Measurements from ENCODE around the gene CCDC148. TPM values are rescaled to one million over a fixed set of nuclear protein-coding genes. Genes with fewer than 3 reads are reported as not detected.

The CCDC148 gene
- total RNA-seq, 1 experiment from 2014 or later = 0.49 TPM

DNA sequence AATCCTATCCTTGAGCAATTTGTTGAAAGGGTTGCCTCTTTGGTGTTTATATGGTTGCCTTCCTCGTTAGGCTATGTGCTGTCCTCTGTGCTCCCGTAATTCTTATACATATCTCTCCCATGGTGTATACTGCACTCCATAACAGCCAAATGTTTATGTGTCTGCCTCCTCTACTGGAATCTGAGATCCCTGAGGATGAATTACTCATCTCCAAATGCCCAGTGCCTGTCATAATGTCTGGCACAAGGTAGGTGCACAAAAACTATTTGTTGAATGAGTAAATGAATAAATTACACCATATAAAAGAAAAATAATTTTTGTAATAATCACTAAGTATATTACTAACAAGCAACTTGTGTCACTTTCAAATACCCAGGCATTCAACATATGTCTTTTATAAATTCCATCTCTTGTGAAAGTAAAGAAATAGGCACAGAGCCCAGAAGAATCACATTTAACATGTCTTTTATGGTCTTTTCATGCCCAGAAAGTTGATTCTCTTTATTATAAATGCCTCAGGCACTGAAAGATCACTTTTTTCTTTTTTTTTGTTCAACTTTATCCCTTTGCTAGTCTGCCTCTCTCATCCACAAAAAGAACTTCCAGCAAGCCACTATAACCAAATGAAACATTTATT lies 164.9 kb downstream of the CCDC148 start:
- no peaks in the 10 kb centered on the region for H3K4me1 ChIP-seq
- H3K36me3 ChIP-seq = no peaks in the 10 kb centered on the region
- no peak overlapping the region for H3K4me3 ChIP-seq
- no peaks in the 10 kb centered on the region; the same call in 1 of the 2 replicates for H3K9me3 ChIP-seq (replicated peaks)
- H3K27ac ChIP-seq = no peak overlapping the region
- H3K27me3 ChIP-seq = no peaks in the 10 kb centered on the region
- no peak for DNase-seq

DNA sequence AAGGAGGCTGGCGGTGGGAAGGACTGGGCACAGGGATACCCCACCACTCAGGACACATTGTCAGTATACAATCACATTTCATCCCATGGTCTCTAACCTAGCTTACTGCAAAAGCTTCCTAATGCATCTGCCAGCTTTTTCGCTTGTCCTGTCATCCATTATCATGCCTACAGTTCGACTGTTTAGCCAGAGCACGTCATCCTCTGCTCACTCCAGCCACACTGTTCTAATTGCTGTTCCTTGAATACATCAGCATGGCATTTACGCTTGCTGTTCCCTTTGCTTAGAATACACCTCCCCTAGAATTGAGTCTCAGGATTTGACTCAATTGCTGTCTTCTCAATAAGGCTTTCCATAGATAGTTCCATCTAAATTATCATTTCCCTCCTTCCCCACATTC lies 166.3 kb downstream of the CCDC148 start:
- no peak for DNase-seq
- no peaks in the 10 kb centered on the region; the same call in none of the 2 replicates for H3K9me3 ChIP-seq (replicated peaks)
- H3K4me1 ChIP-seq = no peaks in the 10 kb centered on the region
- H3K27me3 ChIP-seq = no peaks in the 10 kb centered on the region
- no peak overlapping the region for H3K4me3 ChIP-seq
- no peak overlapping the region for H3K27ac ChIP-seq
- no peaks in the 10 kb centered on the region for H3K36me3 ChIP-seq

DNA sequence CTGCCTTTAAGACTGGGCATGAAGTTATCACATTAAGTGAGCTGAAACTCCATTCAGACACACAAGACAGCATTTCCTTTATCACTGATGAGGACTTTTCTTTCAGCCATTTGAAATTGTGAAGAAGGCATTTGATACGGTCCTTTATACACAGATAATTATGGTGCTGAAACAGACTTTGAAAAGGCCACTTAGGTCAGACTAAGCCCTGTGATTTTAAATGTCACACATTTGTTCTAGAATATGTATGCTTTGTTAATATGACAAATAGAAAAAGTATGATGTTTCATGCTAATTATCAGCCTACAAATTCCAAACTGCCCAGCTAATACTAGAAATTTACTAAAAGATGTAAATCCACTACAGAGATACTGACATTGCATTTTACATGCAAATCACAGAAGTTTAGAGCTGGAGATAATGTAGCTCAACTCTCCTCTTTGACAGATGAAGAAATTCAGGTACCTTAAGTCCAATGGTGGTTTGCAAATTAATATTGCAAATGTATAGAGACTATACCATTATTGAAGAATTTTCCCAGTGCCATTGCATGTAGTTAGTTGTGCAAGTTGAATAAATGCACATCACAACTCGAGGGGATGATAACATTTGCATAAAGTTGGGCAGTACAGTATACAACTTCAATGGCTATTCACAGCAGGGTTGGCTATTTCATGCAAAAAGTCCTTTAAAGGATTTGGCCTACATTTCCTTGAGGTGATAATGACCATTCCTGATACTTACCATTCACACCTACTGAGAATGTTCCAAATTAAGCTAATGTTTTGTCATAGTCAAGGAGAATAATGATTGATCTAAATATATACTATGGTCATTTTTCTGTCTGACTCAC lies 179.7 kb downstream of the CCDC148 start:
- DNase-seq = no peak
- Histone ChIP-seq H3K4me3 (no peak overlapping the region), H3K36me3 (no peaks in the 10 kb centered on the region), H3K9me3 (replicated peaks) (no peaks in the 10 kb centered on the region), H3K27me3 (no peaks in the 10 kb centered on the region), H3K27ac (no peak overlapping the region), H3K4me1 (0 out of 2 replicates have a peak, but pooled peaks cover 6% of the 10 kb centered on the region)

DNA sequence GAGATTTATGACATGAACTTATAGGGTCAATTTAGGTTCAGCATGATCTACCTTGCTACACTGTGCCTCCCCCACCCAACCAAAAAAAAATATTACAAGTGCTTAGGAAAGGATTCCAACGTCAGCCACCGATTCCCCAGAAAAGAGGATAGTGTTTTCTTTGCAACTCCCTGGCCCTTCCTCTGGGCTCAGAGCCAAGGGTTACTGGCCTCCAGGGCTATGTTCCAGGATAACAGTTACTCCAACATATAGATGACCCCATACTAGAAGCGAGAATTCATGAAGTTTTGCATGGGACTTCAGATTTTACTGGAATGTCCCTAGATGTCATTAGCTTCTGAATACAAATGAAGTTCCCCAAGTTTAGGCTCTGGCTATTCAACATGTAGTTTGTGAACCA lies 182.8 kb downstream of the CCDC148 start:
- H3K27me3 ChIP-seq = no peaks in the 10 kb centered on the region

DNA sequence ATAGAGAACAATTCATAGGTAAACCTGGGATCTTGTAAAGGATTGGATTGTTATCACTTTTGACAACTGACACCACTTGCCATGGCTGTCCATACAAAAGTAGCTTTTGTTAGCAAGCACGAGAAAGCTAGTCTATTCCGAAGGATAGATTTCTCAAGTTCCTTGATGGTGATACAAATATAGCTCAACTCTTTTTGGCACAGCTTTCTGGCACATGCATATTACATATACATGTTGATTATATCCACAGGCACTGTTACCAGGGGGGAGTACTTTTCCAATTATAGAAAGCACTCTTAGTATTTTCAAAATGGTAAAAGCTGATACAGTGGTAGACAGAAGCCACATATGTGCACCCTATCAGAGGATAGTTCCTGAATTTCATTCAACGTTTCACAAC lies 186.0 kb downstream of the CCDC148 start:
- Histone ChIP-seq H3K36me3 (no peaks in the 10 kb centered on the region), H3K27me3 (no peaks in the 10 kb centered on the region), H3K9me3 (replicated peaks) (no peaks in the 10 kb centered on the region; the same call in 1 of the 2 replicates), H3K27ac (no peak overlapping the region), H3K4me1 (peaks cover 24% of the 10 kb centered on the region), H3K4me3 (no peak overlapping the region)
- no peak for DNase-seq

More for the DNA sequence above, 182.8 kb downstream of the CCDC148 start:
- H3K36me3 ChIP-seq = no peaks in the 10 kb centered on the region
- no peaks in the 10 kb centered on the region; the same call in 1 of the 2 replicates for H3K9me3 ChIP-seq (replicated peaks)
- no peak overlapping the region for H3K4me3 ChIP-seq
- 0 out of 2 replicates have a peak, but pooled peaks cover 6% of the 10 kb centered on the region for H3K4me1 ChIP-seq
- DNase-seq = peak; percentile 18 to 29
- H3K27ac ChIP-seq = no peak overlapping the region

DNA sequence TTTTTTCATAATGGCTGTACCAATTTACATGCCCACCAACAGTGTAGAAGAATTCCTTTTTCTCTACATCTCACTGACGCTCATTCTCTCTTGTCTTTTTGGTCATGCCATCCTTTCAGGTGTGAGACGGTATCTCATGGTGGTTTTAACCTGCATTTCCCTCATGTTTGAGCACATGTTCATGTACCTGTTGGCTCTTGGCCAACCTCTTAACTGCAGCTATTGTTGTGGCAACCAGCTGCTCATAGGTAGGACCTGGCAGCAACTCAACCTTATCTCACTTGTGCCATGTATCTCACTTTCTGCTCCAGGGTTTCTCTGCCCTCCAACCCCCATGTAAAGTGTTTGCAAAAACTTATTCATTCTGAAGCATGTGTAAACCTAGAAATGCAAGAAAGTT lies 187.4 kb downstream of the CCDC148 start:
- H3K36me3 ChIP-seq = no peaks in the 10 kb centered on the region

DNA sequence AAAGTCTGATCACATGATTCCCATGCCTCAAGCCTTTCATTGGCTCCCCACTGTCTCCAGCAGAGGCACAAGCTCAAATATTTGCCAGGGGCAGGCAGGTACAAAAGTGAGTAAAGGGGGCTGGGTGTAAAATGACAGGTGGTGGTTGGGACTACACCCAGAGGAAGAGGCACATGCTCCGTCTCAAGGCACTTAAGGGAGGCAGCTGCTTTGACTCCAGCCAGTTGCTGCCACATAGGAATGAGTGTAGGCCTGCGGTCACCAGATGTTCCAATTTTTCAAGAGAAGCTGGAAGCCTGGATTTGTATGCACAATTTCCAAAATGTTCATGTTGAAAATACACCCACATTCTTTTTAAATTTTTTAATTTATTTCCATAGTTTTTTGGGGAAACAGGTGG lies 190.4 kb downstream of the CCDC148 start:
- peak; percentile 78 to 87 for DNase-seq
- H3K27ac ChIP-seq = peak overlapping the region; percentile 54
- no peak overlapping the region for H3K4me3 ChIP-seq
- no peaks in the 10 kb centered on the region for H3K36me3 ChIP-seq
- H3K27me3 ChIP-seq = no peaks in the 10 kb centered on the region
- H3K9me3 ChIP-seq (replicated peaks) = no peaks in the 10 kb centered on the region; the same call in 1 of the 2 replicates
- peaks cover 19% of the 10 kb centered on the region for H3K4me1 ChIP-seq

More for the DNA sequence above, 187.4 kb downstream of the CCDC148 start:
- Histone ChIP-seq H3K4me1 (peaks cover 25% of the 10 kb centered on the region), H3K27me3 (no peaks in the 10 kb centered on the region), H3K4me3 (no peak overlapping the region), H3K27ac (no peak overlapping the region), H3K9me3 (replicated peaks) (no peaks in the 10 kb centered on the region; the same call in 1 of the 2 replicates)
- DNase-seq = no peak

DNA sequence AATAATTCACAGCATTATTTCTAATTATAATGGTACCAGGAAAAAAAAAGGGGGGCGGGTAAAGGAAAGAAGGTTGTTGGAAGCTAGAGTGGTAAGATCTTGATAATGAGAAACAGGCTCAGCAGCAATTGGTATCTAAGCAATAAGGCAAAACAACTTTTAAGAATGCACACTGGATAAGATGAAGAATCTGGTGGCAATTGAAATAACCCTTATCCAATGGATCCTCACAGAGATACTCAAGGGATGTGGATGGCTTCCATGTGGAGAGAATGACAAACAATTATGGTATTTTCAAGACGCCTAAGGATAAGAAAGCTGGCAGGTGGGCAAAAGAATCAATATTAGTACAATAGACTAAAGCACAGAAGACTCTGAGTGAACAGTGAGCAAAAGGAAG lies 201.3 kb downstream of the CCDC148 start:
- Histone ChIP-seq H3K4me3 (no peak overlapping the region), H3K4me1 (peaks cover 6% of the 10 kb centered on the region; the same call in 1 of the 2 replicates)

DNA sequence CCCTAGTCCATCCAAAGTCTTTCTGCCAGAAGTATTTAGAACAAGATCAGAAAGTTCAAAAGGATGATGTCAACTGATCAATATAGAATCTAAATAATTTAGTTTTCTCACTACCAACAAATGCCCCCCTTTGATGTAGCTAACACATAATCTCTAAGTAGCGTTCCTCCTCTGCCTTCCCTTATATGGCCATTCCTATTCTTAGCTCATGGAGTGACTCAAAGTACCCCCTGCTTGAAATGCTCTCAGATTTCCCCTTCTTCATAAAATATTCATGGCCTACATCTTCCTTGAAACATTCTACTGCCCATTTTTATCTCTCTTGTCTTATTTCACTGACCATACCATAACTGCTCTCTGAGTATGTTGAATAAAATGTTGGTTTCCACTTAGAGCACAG lies 203.4 kb downstream of the CCDC148 start:
- peaks cover 6% of the 10 kb centered on the region; the same call in 1 of the 2 replicates for H3K4me1 ChIP-seq
- no peaks in the 10 kb centered on the region for H3K9me3 ChIP-seq (replicated peaks)

More for the DNA sequence above, 201.3 kb downstream of the CCDC148 start:
- Histone ChIP-seq H3K9me3 (replicated peaks) (0 out of 2 replicates have a peak, but pooled peaks cover under 1% of the 10 kb centered on the region), H3K36me3 (no peaks in the 10 kb centered on the region), H3K27ac (no peak overlapping the region), H3K27me3 (no peaks in the 10 kb centered on the region)
- DNase-seq = no peak

DNA sequence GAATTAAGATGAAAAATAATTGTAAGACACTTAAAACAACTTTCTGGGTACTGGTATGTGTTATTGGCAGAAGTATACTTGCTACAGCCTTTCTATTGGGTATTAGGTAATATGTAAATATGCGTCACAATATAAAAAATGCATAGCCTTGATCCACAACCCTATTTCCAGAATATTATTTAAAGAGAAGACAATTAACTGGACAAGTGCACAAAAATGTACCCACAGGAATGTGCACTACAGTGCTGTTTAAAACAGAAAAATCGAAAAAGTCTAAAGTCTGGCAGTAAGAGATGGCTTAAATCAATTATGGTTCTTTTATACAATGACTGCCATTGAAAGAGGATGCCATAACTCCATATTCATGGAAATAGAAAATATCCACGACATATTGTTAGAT lies 205.2 kb downstream of the CCDC148 start:
- no peak overlapping the region for H3K27ac ChIP-seq
- peaks cover 6% of the 10 kb centered on the region; the same call in 1 of the 2 replicates for H3K4me1 ChIP-seq
- H3K9me3 ChIP-seq (replicated peaks) = no peaks in the 10 kb centered on the region
- no peaks in the 10 kb centered on the region for H3K27me3 ChIP-seq
- no peaks in the 10 kb centered on the region; the same call in 1 of the 2 replicates for H3K36me3 ChIP-seq
- DNase-seq = no peak
- no peak overlapping the region for H3K4me3 ChIP-seq

More for the DNA sequence above, 203.4 kb downstream of the CCDC148 start:
- H3K27me3 ChIP-seq = no peaks in the 10 kb centered on the region
- no peak overlapping the region for H3K4me3 ChIP-seq
- no peak overlapping the region for H3K27ac ChIP-seq
- DNase-seq = peak in 1 of 2 experiments; percentile 36
- no peaks in the 10 kb centered on the region; the same call in 1 of the 2 replicates for H3K36me3 ChIP-seq

DNA sequence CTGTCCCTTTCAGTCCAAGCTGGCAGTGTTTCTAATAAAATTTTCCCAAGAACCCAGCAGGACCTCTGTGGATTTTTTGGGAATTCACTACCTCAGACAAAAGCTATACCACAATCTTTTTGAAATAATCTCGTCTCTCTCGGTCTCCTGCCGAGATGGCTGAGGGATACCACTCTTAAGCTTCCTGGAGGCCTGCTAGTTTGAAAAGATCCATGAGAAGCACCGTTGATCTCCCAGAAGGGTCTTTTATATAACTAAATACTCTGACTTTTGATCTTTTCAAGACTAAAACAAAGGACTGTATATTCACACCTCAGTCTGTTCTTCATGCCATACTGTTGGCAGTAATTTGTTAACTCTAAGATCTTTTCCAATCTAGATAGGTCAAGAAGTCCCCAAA lies 213.2 kb downstream of the CCDC148 start:
- H3K4me3 ChIP-seq = no peak overlapping the region
- no peaks in the 10 kb centered on the region for H3K27me3 ChIP-seq
- no peaks in the 10 kb centered on the region for H3K9me3 ChIP-seq (replicated peaks)
- no peak for DNase-seq
- H3K4me1 ChIP-seq = peaks cover 9% of the 10 kb centered on the region; the same call in 1 of the 2 replicates
- no peak overlapping the region for H3K27ac ChIP-seq
- no peaks in the 10 kb centered on the region for H3K36me3 ChIP-seq

DNA sequence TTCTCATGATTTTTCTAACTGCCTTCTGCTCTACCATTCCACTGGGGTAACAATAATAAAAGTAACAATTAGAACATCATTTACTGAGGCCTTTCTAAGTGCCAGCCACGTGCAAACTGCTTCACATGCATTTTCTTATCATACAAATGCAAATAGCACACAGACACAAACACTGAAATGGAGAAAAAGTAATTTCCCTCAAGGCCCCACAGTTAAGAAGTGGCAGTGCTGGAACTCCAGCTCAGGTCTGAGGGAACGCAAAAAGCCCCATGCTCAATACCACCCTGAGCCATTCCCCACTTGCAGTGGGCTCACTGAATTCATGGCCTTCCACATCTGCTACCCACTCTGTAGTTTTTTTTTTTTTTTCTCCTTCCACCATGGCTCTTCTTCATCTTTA lies 214.3 kb downstream of the CCDC148 start:
- Histone ChIP-seq H3K27ac (no peak overlapping the region), H3K4me1 (peaks cover 9% of the 10 kb centered on the region; the same call in 1 of the 2 replicates), H3K27me3 (no peaks in the 10 kb centered on the region), H3K4me3 (no peak overlapping the region), H3K36me3 (no peaks in the 10 kb centered on the region), H3K9me3 (replicated peaks) (no peaks in the 10 kb centered on the region)
- DNase-seq = no peak

DNA sequence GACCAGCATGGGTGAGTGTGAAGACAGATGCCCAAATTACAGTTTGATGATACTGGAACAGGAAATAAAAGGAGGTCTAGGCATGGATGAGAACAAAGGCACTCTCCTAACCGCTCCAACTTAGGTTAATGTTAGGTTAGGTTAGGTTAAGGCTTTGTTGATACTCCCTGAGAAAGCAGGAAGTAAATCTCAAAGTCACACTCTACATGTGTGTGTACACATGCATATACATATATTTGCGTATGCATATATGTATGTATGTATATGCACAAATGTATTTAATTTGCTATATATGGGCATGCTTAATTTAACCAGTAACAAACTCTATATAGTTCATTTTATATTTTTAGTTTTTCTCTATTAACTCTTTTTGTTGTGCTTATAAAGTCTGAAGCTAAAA lies 215.6 kb downstream of the CCDC148 start:
- no peaks in the 10 kb centered on the region for H3K9me3 ChIP-seq (replicated peaks)
- H3K4me3 ChIP-seq = no peak overlapping the region
- no peaks in the 10 kb centered on the region for H3K27me3 ChIP-seq
- no peak for DNase-seq
- peaks cover 9% of the 10 kb centered on the region; the same call in 1 of the 2 replicates for H3K4me1 ChIP-seq
- no peak overlapping the region for H3K27ac ChIP-seq
- H3K36me3 ChIP-seq = no peaks in the 10 kb centered on the region

DNA sequence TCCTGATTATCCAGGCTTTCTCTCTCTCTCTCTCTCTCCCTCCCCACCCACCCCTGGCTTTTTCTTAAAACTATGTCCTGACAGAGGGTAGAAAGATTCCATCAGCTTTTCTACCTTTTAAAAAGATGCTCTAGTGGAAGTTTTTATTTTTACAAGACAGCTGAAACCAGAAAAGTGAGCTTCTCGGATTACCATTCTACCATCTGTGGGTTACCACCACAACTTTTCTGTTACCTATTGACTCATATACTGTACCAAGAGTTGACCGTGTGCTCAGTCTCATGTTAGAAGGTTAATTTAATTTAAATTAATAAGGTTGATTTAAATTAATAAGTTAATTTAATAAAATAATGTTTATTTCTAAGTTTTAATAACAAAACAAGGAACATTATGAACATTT lies 217.3 kb downstream of the CCDC148 start:
- no peaks in the 10 kb centered on the region for H3K9me3 ChIP-seq (replicated peaks)
- no peak overlapping the region for H3K4me3 ChIP-seq
- H3K4me1 ChIP-seq = peaks cover 9% of the 10 kb centered on the region; the same call in 1 of the 2 replicates
- no peaks in the 10 kb centered on the region for H3K36me3 ChIP-seq
- H3K27me3 ChIP-seq = no peaks in the 10 kb centered on the region
- H3K27ac ChIP-seq = no peak overlapping the region
- DNase-seq = peak; percentile 13 to 77

DNA sequence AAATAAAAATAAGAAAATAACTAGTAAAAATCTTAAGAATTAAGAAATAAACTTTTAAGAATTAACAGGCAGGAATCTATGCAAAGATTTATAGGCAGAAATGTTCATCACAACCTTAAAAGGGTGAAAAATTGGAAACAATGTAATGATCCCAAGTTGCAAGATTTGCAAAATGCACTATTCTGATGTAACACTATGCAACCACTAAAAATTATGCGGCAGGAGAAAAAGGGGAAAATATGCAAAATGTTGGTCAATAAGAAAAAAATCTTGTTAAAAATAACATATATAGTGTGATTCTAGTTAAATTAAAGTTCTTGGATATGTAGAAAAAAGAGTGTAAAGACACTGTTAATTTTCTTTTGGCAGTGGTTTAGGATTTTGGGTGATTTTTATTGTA lies 222.1 kb downstream of the CCDC148 start:
- DNase-seq = no peak
- Histone ChIP-seq H3K27ac (no peak overlapping the region), H3K27me3 (no peaks in the 10 kb centered on the region), H3K4me3 (no peak overlapping the region), H3K36me3 (no peaks in the 10 kb centered on the region), H3K9me3 (replicated peaks) (no peaks in the 10 kb centered on the region; the same call in 1 of the 2 replicates), H3K4me1 (peaks cover 38% of the 10 kb centered on the region)

All from SJCRH30 (cell line).